ENCODE data around the gene SKIDA1.

DNA sequence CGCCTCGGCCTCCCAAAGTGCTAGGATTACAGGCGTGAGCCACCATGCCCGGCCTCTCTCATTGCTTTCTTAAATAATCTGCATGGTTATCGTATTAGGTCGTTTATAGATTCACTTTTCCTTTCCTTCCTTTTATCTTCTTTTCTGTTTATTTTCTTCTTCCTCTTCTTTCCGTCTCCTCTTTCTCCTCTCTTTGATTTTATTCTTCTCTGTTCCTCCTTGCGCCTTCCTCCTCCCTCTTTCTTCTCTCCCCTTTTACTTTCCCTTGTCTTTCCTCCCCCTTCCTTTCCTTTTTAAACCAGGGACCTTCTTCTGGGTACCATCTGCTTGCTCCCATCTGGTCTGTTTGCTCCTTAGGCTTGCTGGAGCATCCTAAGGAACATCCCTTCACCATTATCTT lies 27.2 kb upstream of the SKIDA1 start:
- TF ChIP-seq, protein P1, sequence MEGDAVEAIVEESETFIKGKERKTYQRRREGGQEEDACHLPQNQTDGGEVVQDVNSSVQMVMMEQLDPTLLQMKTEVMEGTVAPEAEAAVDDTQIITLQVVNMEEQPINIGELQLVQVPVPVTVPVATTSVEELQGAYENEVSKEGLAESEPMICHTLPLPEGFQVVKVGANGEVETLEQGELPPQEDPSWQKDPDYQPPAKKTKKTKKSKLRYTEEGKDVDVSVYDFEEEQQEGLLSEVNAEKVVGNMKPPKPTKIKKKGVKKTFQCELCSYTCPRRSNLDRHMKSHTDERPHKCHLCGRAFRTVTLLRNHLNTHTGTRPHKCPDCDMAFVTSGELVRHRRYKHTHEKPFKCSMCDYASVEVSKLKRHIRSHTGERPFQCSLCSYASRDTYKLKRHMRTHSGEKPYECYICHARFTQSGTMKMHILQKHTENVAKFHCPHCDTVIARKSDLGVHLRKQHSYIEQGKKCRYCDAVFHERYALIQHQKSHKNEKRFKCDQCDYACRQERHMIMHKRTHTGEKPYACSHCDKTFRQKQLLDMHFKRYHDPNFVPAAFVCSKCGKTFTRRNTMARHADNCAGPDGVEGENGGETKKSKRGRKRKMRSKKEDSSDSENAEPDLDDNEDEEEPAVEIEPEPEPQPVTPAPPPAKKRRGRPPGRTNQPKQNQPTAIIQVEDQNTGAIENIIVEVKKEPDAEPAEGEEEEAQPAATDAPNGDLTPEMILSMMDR (IDR thresholded peaks at IDR 0.05) = no peak
- no peak for TF ChIP-seq EP300 (IDR thresholded peaks at IDR 0.05)
